A673 (cell line): Measurements from ENCODE around the gene LXN.
"Not testable (repeated sequence)": the region's sequence is repeated elsewhere in the genome, so short reads cannot be mapped to it uniquely, and the experiment has no call there.

Experiments
- CTCF ChIP-seq: fragments of 300-800, 200-600 bp; sonication (generic); conservative IDR thresholded peaks from 2 replicates; pipeline ENCODE4 v1.5.1; 2017; ENCODE audit warnings: low read depth, mild to moderate bottlenecking, antibody characterized with exemption, low read length, moderate library complexity, mixed read lengths
- EZH2 ChIP-seq: fragments of 200-600 bp; sonication (generic); IDR thresholded peaks from 2 replicates; pipeline ENCODE4 v1.6.1; 2017; ENCODE audit warnings: borderline replicate concordance, low read depth, mild to moderate bottlenecking, mixed read lengths, antibody characterized with exemption, low read length; ENCODE audit not compliant: poor library complexity, severe bottlenecking

GRCh38 chr3:158693866-158694456 lies 21.5 kb upstream of the LXN start:
- TF ChIP-seq CTCF, EZH2: not testable (repeated sequence)
